Measurements from ENCODE around the gene TNRC6B.

Gene TNRC6B

GRCh38 chr22:40244586-40244985 lies 66.9 kb downstream of the TNRC6B start:
- DNase-seq: no peak

- DNase-seq: no peak
Observed at GRCh38 chr22:40247976-40248375, 70.3 kb downstream of the TNRC6B start.

- no peak for DNase-seq
Observed at GRCh38 chr22:40249286-40249685, 71.6 kb downstream of the TNRC6B start.

GRCh38 chr22:40250608-40251007 lies 72.9 kb downstream of the TNRC6B start:
- no peak for DNase-seq

GRCh38 chr22:40251106-40251505 lies 73.4 kb downstream of the TNRC6B start:
- no peak for DNase-seq

- no peak for DNase-seq
Observed at GRCh38 chr22:40252146-40252545, 74.4 kb downstream of the TNRC6B start.

- DNase-seq: no peak
Observed at GRCh38 chr22:40256516-40256915, 78.8 kb downstream of the TNRC6B start.

- no peak for DNase-seq
Observed at GRCh38 chr22:40258017-40258416, 80.3 kb downstream of the TNRC6B start.

- no peak for DNase-seq
Observed at GRCh38 chr22:40258501-40258915, 80.8 kb downstream of the TNRC6B start.

- DNase-seq: no peak
Observed at GRCh38 chr22:40261783-40262182, 84.1 kb downstream of the TNRC6B start.

GRCh38 chr22:40263191-40263590 lies 85.5 kb downstream of the TNRC6B start:
- no peak for DNase-seq

GRCh38 chr22:40265783-40266182 lies 88.1 kb downstream of the TNRC6B start:
- no peak for DNase-seq

- DNase-seq: no peak
Observed at GRCh38 chr22:40270031-40270430, 92.3 kb downstream of the TNRC6B start.

GRCh38 chr22:40270748-40271373 lies 93.1 kb downstream of the TNRC6B start:
- DNase-seq: no peak

GRCh38 chr22:40271440-40271839 lies 93.7 kb downstream of the TNRC6B start:
- DNase-seq: no peak

- DNase-seq: no peak
Observed at GRCh38 chr22:40273319-40273718, 95.6 kb downstream of the TNRC6B start.

GRCh38 chr22:40276996-40277823 lies 99.5 kb downstream of the TNRC6B start:
- no peak for DNase-seq

GRCh38 chr22:40279017-40279416 lies 101.3 kb downstream of the TNRC6B start:
- DNase-seq: no peak

GRCh38 chr22:40281717-40282116 lies 104.0 kb downstream of the TNRC6B start:
- DNase-seq: no peak

GRCh38 chr22:40285513-40285912 lies 107.8 kb downstream of the TNRC6B start:
- DNase-seq: no peak

GRCh38 chr22:40289991-40290459 lies 112.3 kb downstream of the TNRC6B start:
- no peak for DNase-seq

- DNase-seq: no peak
Observed at GRCh38 chr22:40290516-40290915, 112.8 kb downstream of the TNRC6B start.

- DNase-seq: no peak
Observed at GRCh38 chr22:40294696-40295095, 117.0 kb downstream of the TNRC6B start.

GRCh38 chr22:40300316-40300715 lies 122.6 kb downstream of the TNRC6B start:
- DNase-seq: no peak
